Choroid plexus epithelial cell (primary cell): ENCODE measurements around the gene ITIH2.
A peak's percentile ranks its signal among the peaks of the same experiment; 100 is the strongest.
"Not testable (repeated sequence)": the region's sequence is repeated elsewhere in the genome, so short reads cannot be mapped to it uniquely, and the experiment has no call there.

ENCODE experiments used
- DNase-seq: peaks from one replicate; pipeline ENCODE4 v3.0.0-alpha.2; 2010; ENCODE audit warnings: low read depth
- H3K4me3 ChIP-seq: 2 replicates; pipeline ENCODE4 v1.5.1; 2011; ENCODE audit warnings: low read depth, mild to moderate bottlenecking, control low read depth, low read length, moderate library complexity
- CTCF ChIP-seq: conservative IDR thresholded peaks from 2 replicates; pipeline ENCODE4 v1.5.1; 2011; ENCODE audit warnings: low read depth, mild to moderate bottlenecking, control low read depth, inconsistent platforms, low read length, moderate library complexity

Gene ITIH2

GRCh38 chr10:7768417-7768816, 65.3 kb downstream of the ITIH2 start:
- H3K4me3 ChIP-seq = no peak overlapping the region
- no peak for TF ChIP-seq CTCF
- no peak for DNase-seq

GRCh38 chr10:7773845-7774801, 71.0 kb downstream of the ITIH2 start:
- TF ChIP-seq CTCF = no peak
- no peak overlapping the region for H3K4me3 ChIP-seq
- DNase-seq = no peak

- no peak for TF ChIP-seq CTCF
- H3K4me3 ChIP-seq = no peak overlapping the region
- DNase-seq = no peak
Observed at GRCh38 chr10:7776777-7777176, 73.7 kb downstream of the ITIH2 start.

GRCh38 chr10:7782194-7782593, 79.1 kb downstream of the ITIH2 start:
- DNase-seq, H3K4me3 ChIP-seq: not testable (repeated sequence)

- no peak for DNase-seq
- peak overlapping the region; percentile 98 for H3K4me3 ChIP-seq
- no peak for TF ChIP-seq CTCF
Observed at GRCh38 chr10:7786430-7786829, 83.3 kb downstream of the ITIH2 start.

- peak overlapping the region; percentile 98 for H3K4me3 ChIP-seq
- no peak for TF ChIP-seq CTCF
- DNase-seq = peak; percentile 33
Observed at GRCh38 chr10:7787150-7787856, 84.2 kb downstream of the ITIH2 start.

GRCh38 chr10:7787857-7788638, 84.9 kb downstream of the ITIH2 start, which contains the start of the genes ATP5F1C and KIN:
Gene ATP5F1C (plus strand): TSS chr10:7788177. CDS start chr10:7788208, 31 bp downstream.
Gene KIN (minus strand): TSS chr10:7787993. CDS start chr10:7787933, 60 bp downstream.
- peak within 1 kb of the TSS; percentile 98 for H3K4me3 ChIP-seq
- peak; percentile 98 for DNase-seq
- TF ChIP-seq CTCF = no peak
